ENCODE data around the gene ACE2.

Gene ACE2

GRCh38 chrX:15574017-15574416, 26.7 kb downstream of the ACE2 start:
- no peak for DNase-seq (ENCODE audit: low spot score)

DNA sequence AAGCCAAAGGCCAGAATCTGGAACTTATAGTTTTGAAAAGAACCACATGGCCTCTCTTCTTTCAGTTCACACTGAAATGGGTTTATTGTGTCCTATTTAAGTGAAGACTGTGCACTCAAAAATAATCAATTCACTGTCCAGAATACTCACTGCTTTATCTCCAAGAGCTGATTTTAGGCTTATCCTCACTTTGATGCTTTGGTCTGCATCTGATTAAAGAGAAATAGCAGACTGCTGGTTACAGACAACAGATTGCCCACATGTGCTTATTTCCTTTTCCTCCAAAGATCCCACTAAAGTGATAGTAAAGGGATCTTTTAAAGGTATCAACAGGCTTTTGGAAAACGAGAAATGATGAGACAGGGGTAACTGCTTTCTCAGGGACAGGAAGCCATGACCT, 30.6 kb downstream of the ACE2 start:
- no peak for DNase-seq (ENCODE audit: low spot score)

- DNase-seq (ENCODE audit: low spot score): no peak
Measured at GRCh38 chrX:15567886-15568616, 32.7 kb downstream of the ACE2 start.

DNA sequence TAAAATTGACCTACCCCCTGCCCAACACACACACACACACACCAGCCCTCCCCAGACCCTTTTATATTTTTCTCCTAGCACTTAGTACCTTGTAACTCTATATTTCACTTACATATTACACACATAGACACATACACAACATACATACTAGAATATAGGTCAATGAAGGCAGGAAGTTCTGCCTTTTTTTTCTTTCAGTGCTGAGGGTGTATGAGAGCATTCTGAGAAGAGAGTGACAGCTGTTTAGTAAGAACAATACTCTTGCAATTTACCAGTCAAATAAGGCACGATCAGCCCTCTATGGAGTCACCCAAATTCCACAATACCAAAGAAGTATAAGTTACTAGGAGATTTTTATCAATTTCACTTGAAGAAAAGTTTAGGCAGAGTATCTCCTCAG, 33.5 kb downstream of the ACE2 start:
- no peak for DNase-seq (ENCODE audit: low spot score)

GRCh38 chrX:15566244-15566643, 34.5 kb downstream of the ACE2 start:
- no peak for DNase-seq (ENCODE audit: low spot score)

DNA sequence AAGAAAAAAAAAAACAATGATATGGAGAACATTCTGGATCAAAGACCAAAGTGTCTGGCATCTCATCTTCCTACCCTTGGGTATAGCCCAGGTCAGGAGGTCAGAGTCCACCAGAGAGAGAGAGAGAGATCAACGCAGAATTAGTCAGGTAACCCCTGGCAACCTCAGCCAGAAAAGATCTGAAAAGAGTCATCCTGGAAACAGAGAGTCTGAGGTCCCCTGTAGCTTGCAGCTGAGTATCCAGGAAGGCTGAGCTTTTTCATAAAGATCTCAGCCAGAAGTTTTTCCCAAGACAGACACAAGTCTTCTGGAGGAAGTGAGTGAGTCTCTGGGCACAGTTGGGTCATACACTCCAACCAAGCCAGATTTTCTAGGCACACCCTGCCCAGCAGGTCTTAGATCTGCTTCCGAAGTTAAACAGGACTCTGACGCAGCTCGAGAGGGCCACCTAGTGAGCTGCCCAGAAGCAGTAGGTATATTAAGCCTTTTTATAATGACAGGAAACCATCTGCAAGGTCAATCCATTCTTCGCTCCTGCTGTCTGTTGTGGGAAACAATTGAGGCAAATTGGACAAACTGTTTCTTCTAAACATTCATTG, 35.7 kb downstream of the ACE2 start:
- DNase-seq (ENCODE audit: low spot score): no peak

- no peak for DNase-seq (ENCODE audit: low spot score)
Measured at GRCh38 chrX:15563056-15563455, 37.7 kb downstream of the ACE2 start.

DNA sequence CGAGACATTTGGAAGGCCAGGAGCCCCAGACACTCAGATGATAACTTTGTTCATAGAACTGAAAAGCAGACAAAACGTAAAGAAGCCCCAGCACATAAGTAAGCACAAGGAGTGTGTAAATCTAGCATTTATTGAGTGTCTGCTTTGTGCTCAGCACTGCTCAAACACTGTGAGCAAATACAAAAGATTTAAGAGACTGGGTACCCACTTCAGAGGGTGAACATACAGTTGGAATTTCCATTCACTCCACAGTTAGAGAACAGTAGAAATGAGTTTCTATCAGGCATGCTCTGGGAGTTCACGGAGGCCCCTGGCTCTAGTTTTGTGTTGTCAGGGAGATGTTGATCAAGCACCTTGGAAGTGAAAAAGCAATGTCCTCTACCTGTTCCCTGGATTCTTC, 39.8 kb downstream of the ACE2 start:
- DNase-seq (ENCODE audit: low spot score): no peak

DNA sequence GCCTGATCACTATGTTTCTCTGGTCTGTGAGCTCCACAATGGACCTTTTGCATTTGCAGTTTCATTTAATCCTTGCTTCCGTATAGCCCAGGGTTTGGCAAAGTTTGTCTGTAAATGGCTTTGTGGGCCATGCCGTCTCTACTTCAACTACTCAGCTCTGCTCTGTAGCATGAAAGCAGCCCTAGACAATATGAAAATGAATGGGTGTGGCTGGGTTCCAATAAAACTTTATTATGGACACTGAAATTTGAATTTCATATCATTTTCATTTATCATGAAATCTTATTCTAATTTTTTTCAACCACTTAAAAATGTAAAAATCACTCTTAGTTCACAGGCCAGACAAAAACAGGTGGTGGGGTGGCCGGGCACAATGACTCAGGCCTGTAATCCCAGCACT, 41.5 kb downstream of the ACE2 start:
- no peak for DNase-seq (ENCODE audit: low spot score)

GRCh38 chrX:15549189-15550012, 51.4 kb downstream of the ACE2 start:
- no peak for DNase-seq (ENCODE audit: low spot score)

DNA sequence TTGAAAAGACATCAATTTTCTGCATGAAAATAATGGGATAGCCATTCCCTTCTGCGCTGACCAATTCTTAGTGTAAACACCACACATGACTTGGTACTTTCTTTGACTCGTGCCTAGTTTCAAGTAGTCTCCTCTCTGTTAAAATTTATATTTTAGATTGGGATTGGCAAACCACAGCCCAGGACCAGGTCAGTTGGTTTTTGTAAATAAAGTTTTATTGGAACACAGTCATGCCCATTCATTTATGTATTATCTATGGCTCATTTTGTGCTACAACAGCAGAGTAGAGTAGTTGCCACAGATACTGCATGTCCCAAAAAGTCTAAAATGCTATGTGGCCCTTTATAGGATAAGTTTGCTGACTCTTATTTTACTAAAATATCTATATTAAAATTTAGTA, 53.4 kb downstream of the ACE2 start:
- no peak for DNase-seq (ENCODE audit: low spot score)

GRCh38 chrX:15546745-15547144, 54.0 kb downstream of the ACE2 start:
- DNase-seq (ENCODE audit: low spot score): no peak

- no peak for DNase-seq (ENCODE audit: low spot score)
Measured at GRCh38 chrX:15530318-15530717, 70.4 kb downstream of the ACE2 start.

DNA sequence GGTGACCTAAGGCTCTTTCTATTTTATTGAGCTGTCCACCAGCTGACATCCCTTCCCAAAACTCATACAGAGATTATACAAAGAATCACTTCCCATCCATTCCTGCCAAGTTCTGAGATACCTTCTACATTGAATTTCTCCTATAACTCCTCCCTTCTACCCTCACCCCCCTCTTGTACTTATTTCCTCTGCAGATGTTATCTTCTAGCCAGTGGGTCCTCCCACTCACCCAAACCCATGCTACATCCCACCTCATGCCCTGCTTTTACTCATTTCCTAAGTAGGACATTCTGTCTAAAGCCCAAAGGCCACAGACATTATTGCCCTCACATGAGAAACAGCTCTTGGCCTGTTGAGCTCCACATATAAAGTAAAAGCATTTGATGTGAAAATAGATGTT, 71.6 kb downstream of the ACE2 start:
- no peak for DNase-seq (ENCODE audit: low spot score)

DNA sequence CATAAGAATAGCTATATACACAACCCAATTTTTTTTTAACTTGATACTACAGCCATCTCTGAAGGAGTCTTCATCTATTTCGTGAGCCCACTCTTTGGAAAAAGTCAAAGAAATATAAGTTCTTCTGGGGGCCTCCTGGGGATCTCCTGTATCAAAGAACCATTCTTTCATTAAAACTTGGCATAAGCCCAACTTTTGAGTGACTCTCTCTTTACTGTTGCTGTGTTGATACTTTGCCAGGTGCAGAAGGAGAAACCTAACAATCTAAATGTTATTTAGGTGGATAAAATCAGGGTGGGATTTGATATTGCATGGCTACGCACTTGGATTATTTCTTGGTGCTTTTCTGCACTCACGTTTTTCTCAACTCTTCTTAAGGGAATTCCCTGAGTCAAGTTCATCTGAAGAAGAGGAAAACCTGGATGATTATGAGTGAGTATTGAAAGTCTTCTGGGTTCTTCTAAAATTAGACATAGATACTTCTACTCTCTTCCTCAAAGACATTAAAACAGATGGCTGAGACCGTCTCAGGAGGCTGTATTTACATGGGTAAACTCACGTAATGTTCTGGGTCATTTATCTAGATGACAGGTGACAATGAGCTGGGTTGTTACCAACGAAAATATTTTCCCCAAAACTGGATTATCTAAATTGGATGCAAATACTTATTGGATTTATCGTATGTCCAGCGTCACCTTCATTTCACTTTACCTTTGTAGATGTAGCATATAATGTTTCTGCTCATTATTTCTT, 74.9 kb downstream of the ACE2 start:
- no peak for DNase-seq (ENCODE audit: low spot score)

DNA sequence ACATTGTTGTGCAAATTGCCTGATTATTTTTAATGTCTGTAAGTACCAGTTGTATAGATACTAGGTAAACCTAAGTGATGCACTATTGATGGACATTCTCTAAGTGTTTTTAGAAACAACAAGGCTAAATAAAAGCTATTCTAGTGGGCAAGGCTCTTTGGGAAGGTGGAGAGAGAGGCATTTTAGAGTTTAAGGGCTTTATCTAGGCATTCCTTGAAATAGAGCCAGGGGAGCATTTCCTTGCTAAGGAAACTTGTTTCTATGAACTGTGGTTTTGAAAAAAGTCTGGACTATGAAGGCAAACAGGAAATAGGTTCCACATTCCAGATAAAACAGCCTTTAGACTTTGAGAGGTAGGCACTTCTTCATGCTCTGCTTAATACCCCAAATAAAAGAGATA, 76.3 kb downstream of the ACE2 start:
- no peak for DNase-seq (ENCODE audit: low spot score)

GRCh38 chrX:15523088-15523487, 77.7 kb downstream of the ACE2 start:
- no peak for DNase-seq (ENCODE audit: low spot score)

- DNase-seq (ENCODE audit: low spot score): no peak
Measured at GRCh38 chrX:15522464-15522863, 78.3 kb downstream of the ACE2 start.

DNA sequence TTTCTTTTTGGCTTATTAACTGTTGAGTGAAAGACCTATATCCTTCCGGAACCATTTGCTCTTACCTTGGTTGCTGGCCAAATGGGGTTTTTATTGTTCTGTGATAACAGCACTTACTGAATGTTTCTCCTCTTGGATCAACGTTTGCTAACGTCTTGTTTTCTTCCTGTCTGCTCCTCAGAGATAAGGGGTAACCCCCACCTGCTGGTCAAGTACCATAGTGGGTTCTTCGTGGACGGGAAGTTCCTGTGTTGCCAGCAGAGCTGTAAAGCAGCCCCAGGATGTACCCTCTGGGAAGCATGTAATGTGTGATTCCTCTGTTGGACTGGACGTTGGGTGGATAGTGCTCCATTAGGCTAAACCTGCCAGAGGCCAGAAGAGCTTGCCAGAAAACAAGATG, 84.8 kb downstream of the ACE2 start:
- no peak for DNase-seq (ENCODE audit: low spot score)

DNA sequence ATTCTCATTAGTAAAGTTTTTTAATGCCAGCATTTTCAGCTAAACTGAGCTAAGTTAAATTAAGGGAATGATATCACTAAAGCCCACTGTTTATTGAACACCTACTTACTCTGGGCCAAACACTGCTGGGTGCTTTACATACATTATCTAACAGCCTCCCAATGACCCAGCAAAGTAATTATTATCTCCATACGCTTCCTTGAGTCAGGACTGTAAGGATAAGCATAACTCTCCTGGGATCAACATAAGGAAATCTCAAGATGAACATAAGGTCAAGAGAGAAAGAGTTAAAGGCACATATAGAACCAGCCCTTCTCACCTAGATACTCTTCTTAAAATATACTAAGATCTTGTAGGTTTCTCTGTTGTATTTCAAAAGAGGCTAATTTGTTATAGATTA, 86.5 kb downstream of the ACE2 start:
- DNase-seq (ENCODE audit: low spot score): no peak

- DNase-seq (ENCODE audit: low spot score): no peak
Measured at GRCh38 chrX:15512401-15512965, 88.3 kb downstream of the ACE2 start.

DNA sequence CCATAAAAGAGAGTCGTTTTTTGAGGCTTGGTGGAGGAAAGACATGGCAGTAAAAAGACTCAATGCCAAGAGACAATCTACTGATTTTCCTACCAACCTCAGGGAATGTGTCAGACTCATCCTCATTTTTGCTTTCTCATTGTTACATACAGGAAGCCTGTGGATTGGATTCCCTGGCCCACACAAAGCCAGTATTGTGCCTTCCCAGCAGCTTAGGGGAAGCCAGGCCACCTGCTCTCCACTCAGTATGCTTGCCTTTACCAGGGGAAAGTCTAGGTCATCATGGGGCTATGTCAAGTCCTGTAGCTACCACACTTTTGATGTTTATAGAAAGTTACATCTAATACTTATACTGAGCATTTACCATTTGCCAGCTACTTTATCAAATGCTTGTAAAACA, 89.2 kb downstream of the ACE2 start:
- no peak for DNase-seq (ENCODE audit: low spot score)

All from CD4-positive, alpha-beta T cell treated with Interleukin-6 at 100 ng/mL for 8 hours (primary cell).